Esophagus squamous epithelium (tissue), 5 donors: Measurements from ENCODE around the gene ALOX15B. TPM values are rescaled to one million over a fixed set of nuclear protein-coding genes. Genes with fewer than 3 reads are reported as not detected.

Experiments used
- DNase-seq: peaks from one replicate; lab custom pipeline; 2025; lab: John Stamatoyannopoulos, UW
- H3K27ac ChIP-seq, 4 donors: fragments of 200-600 bp; sonication (generic); one replicate each; pipeline ENCODE4 v1.5.1; 2016 to 2019; ENCODE audit warnings: mild to moderate bottlenecking in 1 of 4
- H3K27me3 ChIP-seq, 4 donors: fragments of 200-600 bp; sonication (generic); 1 replicate in 3 of 4; 2 replicates in 1 of 4; pipeline versions ENCODE4 v1.5.1 to v1.6.0; 2017 to 2021; ENCODE audit warnings: antibody characterized with exemption in 1 of 4
- H3K36me3 ChIP-seq, 3 donors: fragments of 200-600 bp; sonication (generic); one replicate each; pipeline ENCODE4 v1.5.1; 2016 to 2019
- H3K4me1 ChIP-seq, 3 donors: fragments of 200-600 bp; sonication (generic); one replicate each; pipeline ENCODE4 v1.5.1; 2017 to 2019
- H3K4me3 ChIP-seq, 4 donors: fragments of 200-600 bp; sonication (generic); 1 replicate in 3 of 4; 2 replicates in 1 of 4; pipeline ENCODE4 v1.5.1; 2016 to 2019; ENCODE audit warnings: mild to moderate bottlenecking in 2 of 4, moderate library complexity in 1 of 4
- H3K9me3 ChIP-seq, 3 donors: fragments of 200-600 bp; sonication (generic); one replicate each; pipeline ENCODE4 v1.5.1; 2016 to 2019
- POLR2A ChIP-seq, 4 donors: fragments of 450-650 bp; IDR thresholded peaks; one replicate each; pipeline ENCODE4 v1.6.1; 2017; ENCODE audit warnings: antibody characterized with exemption in 4 of 4, mild to moderate bottlenecking in 4 of 4, moderate library complexity in 3 of 4
- WGBS, 2 donors: methylation state at CpG; one replicate each; pipeline ENCODE4 v1.1.5; 2018; 5-methylcytosine and 5-hydroxymethylcytosine counted together
- intact Hi-C: fragments of 100-400 bp; cut with DNase I; formaldehyde crosslinking; loops from one replicate; pipeline ENCODE4 v1.15.0; 2022
- total RNA-seq, 4 donors: library from RNA; depleted of rRNA; stranded (reverse); fragments of >200 nt; gene quantifications; one replicate each; pipeline ENCODE4 v1.1.0, GENCODE V29; 2016
- TF ChIP-seq, protein P1 (sequence below), 6 experiments: fragments of 450-650 bp in 4 of 6; fragments of 200-600 bp in 2 of 6; sonication (generic) in 2 of 6; IDR thresholded peaks; one replicate each; pipeline ENCODE4 v1.5.1; 2016 to 2019; ENCODE audit warnings: antibody characterized with exemption in 6 of 6, mild to moderate bottlenecking in 4 of 6, moderate library complexity in 4 of 6
- donor health status: DM: yes; HTN: yes; CAD: no.

The ALOX15B gene
- total RNA-seq, 4 donors from 2014 or later = 24.0 to 104 (median 50.5) TPM

DNA sequence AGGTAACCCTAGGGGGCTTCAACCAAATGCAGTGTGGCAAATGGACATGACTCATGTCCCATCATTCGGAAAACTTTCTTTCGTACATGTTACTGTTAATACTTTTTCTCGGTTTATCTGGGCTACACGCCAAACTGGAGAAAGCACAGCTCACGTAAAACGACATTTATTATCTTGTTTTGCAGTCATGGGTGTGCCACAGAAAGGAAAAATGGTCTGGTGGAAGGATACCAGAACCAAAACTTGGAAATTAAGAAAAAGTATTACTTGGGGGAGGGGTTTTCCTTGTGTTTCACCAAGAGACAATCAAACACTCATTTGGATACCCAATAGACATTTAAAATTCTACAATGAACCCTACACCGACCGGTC lies 23.6 kb downstream of the ALOX15B start:
- Histone ChIP-seq H3K4me3 (peak overlapping the region in 3 of 4 donors; percentile 15 to 22 (median 17)), H3K36me3 (no peaks in the 10 kb centered on the region), H3K9me3 (no peaks in the 10 kb centered on the region), H3K4me1 (peaks cover 4 to 44% (median 9%) of the 10 kb centered on the region in 3 donors), H3K27ac (no peak overlapping the region), H3K27me3 (peaks cover 0 to 84% (median 17%) of the 10 kb centered on the region in 4 donors)
- TF ChIP-seq, protein P1, sequence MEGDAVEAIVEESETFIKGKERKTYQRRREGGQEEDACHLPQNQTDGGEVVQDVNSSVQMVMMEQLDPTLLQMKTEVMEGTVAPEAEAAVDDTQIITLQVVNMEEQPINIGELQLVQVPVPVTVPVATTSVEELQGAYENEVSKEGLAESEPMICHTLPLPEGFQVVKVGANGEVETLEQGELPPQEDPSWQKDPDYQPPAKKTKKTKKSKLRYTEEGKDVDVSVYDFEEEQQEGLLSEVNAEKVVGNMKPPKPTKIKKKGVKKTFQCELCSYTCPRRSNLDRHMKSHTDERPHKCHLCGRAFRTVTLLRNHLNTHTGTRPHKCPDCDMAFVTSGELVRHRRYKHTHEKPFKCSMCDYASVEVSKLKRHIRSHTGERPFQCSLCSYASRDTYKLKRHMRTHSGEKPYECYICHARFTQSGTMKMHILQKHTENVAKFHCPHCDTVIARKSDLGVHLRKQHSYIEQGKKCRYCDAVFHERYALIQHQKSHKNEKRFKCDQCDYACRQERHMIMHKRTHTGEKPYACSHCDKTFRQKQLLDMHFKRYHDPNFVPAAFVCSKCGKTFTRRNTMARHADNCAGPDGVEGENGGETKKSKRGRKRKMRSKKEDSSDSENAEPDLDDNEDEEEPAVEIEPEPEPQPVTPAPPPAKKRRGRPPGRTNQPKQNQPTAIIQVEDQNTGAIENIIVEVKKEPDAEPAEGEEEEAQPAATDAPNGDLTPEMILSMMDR (IDR thresholded peaks at IDR 0.05) = no peak
- TF ChIP-seq POLR2A (IDR thresholded peaks at IDR 0.05) = no peak
- DNase-seq = no peak
- WGBS, 2 donors = 9 to 17% methylated on average over 8 of the region's 8 CpGs
- intact Hi-C loops = no loop called here

DNA sequence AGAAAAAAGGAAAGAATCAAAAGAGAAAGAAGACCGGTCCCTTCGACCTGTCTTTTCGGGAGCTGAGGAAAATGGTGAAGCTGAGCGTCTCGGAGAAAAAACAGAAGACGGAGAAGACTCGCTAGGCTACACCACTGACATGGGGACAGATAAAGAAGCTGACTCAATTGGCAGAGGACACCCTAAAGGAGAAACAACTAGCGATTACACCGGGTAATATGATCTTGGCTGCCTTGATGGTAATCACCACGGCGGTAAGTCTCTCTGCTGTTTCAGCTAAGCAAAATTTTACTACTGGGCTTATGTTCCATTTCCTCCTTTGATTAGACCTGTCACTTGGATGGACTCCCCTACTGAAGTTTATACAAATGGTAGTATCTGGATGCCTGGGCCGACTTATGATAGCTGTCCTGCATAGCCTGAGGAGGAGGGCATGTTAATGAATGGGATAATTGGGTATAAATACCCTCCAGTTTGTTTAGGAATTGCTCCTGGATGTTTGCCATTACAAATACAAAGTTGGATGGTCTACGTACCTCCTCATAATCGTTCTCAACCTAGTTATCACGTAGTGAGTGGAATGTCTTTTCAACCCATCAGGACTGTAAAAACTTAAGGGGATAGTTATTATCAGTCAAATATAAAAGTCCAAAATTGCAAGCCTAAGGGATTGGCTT lies 24.1 kb downstream of the ALOX15B start:
- Histone ChIP-seq H3K27ac (no peak overlapping the region), H3K36me3 (no peaks in the 10 kb centered on the region), H3K9me3 (no peaks in the 10 kb centered on the region), H3K4me3 (peak overlapping the region in 3 of 4 donors; percentile 15 to 22 (median 17)), H3K4me1 (peaks cover 4 to 40% (median 8%) of the 10 kb centered on the region in 3 donors), H3K27me3 (peaks cover 0 to 79% (median 17%) of the 10 kb centered on the region in 4 donors)
- TF ChIP-seq, protein P1 (IDR thresholded peaks at IDR 0.05) = no peak
- no peak for TF ChIP-seq POLR2A (IDR thresholded peaks at IDR 0.05)
- no peak for DNase-seq
- intact Hi-C loops = no loop called here
- 19 to 23% methylated on average over 15 of the region's 15 CpGs for WGBS, 2 donors

DNA sequence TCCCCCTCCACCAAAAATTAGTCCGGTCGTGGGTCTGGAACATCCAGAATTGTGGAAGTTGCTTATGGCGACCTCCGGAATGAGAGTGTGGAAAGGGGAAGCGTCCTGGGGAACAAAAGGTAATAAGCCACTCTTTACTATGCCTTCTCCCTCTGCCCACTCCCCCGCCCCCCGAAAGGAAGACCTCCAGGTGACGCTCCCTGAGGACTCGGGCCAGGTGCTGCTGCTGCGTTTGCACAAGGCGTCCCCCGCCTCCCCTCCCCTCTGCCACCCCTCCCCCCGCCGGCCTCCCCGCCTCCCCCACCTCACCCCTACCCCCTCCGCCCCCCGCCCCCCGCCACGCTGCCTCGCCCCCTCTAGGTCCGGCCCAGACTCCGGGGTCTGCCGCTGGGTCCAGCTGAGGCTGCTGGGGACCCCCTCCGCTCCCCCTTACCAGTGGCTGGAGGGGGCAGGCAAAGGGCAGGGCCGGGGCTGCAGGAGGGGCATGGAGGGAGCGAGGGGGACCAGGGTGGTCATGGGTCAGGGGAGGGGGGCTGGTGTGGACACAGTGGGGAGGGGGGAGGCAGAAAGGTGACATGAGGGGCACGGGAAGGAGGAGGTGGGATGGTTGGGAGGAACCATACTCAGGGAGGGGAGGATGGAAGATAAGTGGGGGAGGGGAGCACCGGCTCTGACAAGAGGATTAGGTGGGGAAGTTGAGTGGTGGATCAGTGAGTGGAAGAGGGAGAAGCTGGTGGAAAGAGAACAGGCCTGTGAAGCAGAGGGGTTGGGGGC lies 25.1 kb downstream of the ALOX15B start:
- TF ChIP-seq POLR2A (IDR thresholded peaks at IDR 0.05) = no peak
- TF ChIP-seq, protein P1 (IDR thresholded peaks at IDR 0.05) = no peak
- no peak for DNase-seq
- H3K27ac ChIP-seq = no peak overlapping the region
- peaks cover 4 to 42% (median 6%) of the 10 kb centered on the region in 3 donors for H3K4me1 ChIP-seq
- intact Hi-C loops = no loop called here
- H3K4me3 ChIP-seq = no peak overlapping the region
- no peaks in the 10 kb centered on the region for H3K9me3 ChIP-seq
- H3K36me3 ChIP-seq = no peaks in the 10 kb centered on the region
- 12 to 27% methylated on average over 11 of the region's 28 CpGs for WGBS, 2 donors
- H3K27me3 ChIP-seq = peaks cover 0 to 69% (median 16%) of the 10 kb centered on the region in 4 donors

DNA sequence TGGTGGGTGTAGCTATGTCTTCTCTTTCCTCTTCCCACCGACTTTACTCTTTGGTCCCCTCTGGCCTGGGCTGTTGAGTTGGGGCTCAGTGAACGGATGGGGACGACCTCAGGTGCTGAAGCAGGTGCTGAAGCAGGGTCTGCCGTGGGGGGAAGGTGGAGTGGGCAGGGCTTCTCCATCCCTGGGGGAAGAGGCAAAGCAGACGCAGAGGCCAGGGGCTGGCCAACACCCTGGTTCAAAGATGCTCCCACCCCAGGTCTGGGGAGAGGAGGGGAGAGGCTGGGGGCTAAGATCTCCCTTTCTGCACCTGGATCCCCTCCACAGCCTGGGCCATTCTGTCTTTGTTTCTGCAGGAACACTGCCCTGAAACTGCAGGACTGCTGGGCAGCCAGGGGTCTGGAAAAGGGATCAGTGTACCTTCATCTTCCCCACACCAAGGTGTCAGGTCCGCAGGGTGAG lies 25.7 kb downstream of the ALOX15B start:
- no peak overlapping the region for H3K4me3 ChIP-seq
- peaks cover 0 to 63% (median 13%) of the 10 kb centered on the region in 4 donors for H3K27me3 ChIP-seq
- no peaks in the 10 kb centered on the region for H3K9me3 ChIP-seq
- no peaks in the 10 kb centered on the region for H3K36me3 ChIP-seq
- TF ChIP-seq, protein P1 (IDR thresholded peaks at IDR 0.05) = no peak
- TF ChIP-seq POLR2A (IDR thresholded peaks at IDR 0.05) = no peak
- H3K4me1 ChIP-seq = peaks cover 4 to 49% (median 11%) of the 10 kb centered on the region in 3 donors
- intact Hi-C loops = no loop called here
- H3K27ac ChIP-seq = no peak overlapping the region
- WGBS, 2 donors = 28 to 50% methylated on average over 3 to 5 of the region's 6 CpGs
- no peak for DNase-seq
